ENCODE measurements around the gene ST3GAL6.

GRCh38 chr3:98793971-98794370 is 30.8 kb downstream of the ST3GAL6 start:
- no peak for TF ChIP-seq EZH2phosphoT487 (IDR thresholded peaks at IDR 0.05; ENCODE audit: low read length)
- no peak for TF ChIP-seq CTCF (IDR thresholded peaks at IDR 0.05; ENCODE audit: low read length)

Measured in MM.1S (cell line).